ENCODE data around the gene HORMAD2. TPM values are rescaled to one million over a fixed set of nuclear protein-coding genes. Genes with fewer than 3 reads are reported as not detected.
"Not testable (repeated sequence)": the region's sequence is repeated elsewhere in the genome, so short reads cannot be mapped to it uniquely, and the experiment has no call there.

HORMAD2 gene
- total RNA-seq, 4 donors from 2014 or later: not detected

DNA sequence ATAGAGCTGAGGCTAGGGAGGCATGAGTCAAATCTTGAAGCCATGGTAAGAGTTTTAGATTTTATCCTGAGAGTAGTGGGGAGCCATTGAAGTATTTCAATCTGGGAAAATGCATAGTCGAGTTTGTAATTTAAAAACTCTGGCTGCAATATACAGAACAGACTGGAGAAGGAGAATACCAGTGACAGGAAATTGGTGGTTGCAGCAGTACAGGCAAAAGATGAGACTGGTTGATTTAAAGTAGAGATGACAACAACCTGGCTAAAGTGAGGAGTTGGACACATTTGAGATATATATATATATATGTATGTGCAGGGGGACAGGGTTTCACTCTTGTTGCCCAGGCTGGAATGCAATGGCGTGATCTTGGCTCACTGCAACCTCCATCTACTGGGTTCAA, 6.2 kb downstream of the HORMAD2 start:
- H3K27me3 ChIP-seq: peaks cover 24% of the 10 kb centered on the region
- no peak overlapping the region for H3K4me3 ChIP-seq
- H3K4me1 ChIP-seq: peaks cover 0 to 11% (median 0%) of the 10 kb centered on the region in 3 donors
- no peak for TF ChIP-seq POLR2A (IDR thresholded peaks at IDR 0.05)
- WGBS, 2 donors (ENCODE audit: low coverage in 1 of 2): 70 to 85% methylated on average over 2 of the region's 2 CpGs
- H3K9me3 ChIP-seq: no peaks in the 10 kb centered on the region
- H3K36me3 ChIP-seq: no peaks in the 10 kb centered on the region
- H3K27ac ChIP-seq: no peak overlapping the region
- no peak for ATAC-seq

DNA sequence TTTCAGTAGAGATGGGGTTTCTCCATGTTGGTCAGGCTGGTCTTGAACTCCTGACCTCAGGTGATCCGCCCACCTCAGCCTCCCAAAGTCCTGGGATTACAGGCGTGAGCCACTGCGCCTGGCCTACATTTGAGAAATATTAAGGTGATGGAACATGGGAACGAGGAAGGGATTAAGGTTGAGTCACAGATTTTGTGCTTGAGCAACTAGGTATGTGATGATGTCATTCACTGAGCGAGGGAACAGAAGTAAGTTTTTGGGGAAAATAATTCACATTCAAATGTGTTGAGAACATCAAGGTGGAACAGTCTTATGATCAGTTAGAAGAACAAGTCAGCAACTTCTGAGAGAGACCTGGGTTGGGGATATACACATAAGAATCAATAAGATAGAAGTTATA, 6.8 kb downstream of the HORMAD2 start:
- H3K36me3 ChIP-seq, H3K9me3 ChIP-seq, H3K27ac ChIP-seq, ATAC-seq, H3K4me3 ChIP-seq: not testable (repeated sequence)
- Histone ChIP-seq H3K27me3 (peaks cover 21% of the 10 kb centered on the region), H3K4me1 (peaks cover 0 to 11% (median 0%) of the 10 kb centered on the region in 3 donors)
- 76 to 84% methylated on average over 2 to 3 of the region's 5 CpGs for WGBS, 2 donors (ENCODE audit: low coverage in 1 of 2)

DNA sequence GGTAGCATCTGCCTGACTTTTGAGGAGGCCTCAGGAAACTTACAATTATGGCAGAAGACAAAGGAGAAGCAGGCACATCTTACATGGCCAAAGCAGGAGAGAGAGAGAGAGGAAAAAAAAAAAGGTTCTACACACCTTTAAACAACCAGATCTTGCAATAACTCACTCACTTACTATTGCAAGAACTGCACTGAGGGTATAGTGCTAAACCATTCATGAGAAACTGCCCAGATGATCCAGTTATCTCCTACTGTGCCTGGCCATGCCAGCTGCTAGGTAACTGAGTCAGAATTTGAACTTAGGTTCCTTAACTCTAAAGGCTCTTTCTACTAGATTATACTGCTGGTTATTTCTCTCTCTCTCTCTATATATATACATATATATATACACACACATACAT, 7.3 kb downstream of the HORMAD2 start:
- H3K4me1 ChIP-seq: peaks cover 0 to 11% (median 0%) of the 10 kb centered on the region in 3 donors
- no peak overlapping the region for H3K4me3 ChIP-seq
- peaks cover 24% of the 10 kb centered on the region for H3K27me3 ChIP-seq
- peaks cover 0 to 2% (median 0%) of the 10 kb centered on the region in 3 donors for H3K9me3 ChIP-seq
- H3K36me3 ChIP-seq: no peaks in the 10 kb centered on the region
- TF ChIP-seq POLR2AphosphoS5 (IDR thresholded peaks at IDR 0.05) (no peak), EP300 (IDR thresholded peaks at IDR 0.05) (no peak), POLR2A (IDR thresholded peaks at IDR 0.05) (no peak)
- TF ChIP-seq, protein P1, sequence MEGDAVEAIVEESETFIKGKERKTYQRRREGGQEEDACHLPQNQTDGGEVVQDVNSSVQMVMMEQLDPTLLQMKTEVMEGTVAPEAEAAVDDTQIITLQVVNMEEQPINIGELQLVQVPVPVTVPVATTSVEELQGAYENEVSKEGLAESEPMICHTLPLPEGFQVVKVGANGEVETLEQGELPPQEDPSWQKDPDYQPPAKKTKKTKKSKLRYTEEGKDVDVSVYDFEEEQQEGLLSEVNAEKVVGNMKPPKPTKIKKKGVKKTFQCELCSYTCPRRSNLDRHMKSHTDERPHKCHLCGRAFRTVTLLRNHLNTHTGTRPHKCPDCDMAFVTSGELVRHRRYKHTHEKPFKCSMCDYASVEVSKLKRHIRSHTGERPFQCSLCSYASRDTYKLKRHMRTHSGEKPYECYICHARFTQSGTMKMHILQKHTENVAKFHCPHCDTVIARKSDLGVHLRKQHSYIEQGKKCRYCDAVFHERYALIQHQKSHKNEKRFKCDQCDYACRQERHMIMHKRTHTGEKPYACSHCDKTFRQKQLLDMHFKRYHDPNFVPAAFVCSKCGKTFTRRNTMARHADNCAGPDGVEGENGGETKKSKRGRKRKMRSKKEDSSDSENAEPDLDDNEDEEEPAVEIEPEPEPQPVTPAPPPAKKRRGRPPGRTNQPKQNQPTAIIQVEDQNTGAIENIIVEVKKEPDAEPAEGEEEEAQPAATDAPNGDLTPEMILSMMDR (IDR thresholded peaks at IDR 0.05): no peak
- ATAC-seq: no peak
- H3K27ac ChIP-seq: no peak overlapping the region

DNA sequence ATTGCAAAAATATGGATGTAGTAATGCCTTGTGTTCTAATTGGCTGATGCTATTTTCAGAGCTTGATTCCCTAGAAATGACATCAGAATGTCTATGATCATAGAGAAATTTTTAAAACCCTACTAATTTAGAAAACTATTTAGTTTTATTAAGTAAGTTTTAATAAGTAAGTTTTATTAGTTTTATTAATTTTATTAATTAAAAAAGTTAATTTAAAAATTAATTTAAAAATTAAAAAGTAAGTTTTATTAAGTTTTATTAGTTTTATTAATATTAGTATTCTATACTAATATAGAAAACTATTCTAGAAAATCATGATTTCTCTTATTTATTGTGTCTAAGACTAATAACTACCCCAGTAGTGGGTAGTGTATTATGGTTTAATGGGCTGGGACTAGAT, 8.2 kb downstream of the HORMAD2 start:
- Histone ChIP-seq H3K4me3 (no peak overlapping the region), H3K9me3 (peaks cover 0 to 7% (median 0%) of the 10 kb centered on the region in 3 donors), H3K27ac (no peak overlapping the region), H3K27me3 (peaks cover 23% of the 10 kb centered on the region), H3K36me3 (no peaks in the 10 kb centered on the region), H3K4me1 (peaks cover 0 to 11% (median 0%) of the 10 kb centered on the region in 3 donors)
- no peak for ATAC-seq
- TF ChIP-seq, protein P1 (IDR thresholded peaks at IDR 0.05): no peak
- TF ChIP-seq EP300 (IDR thresholded peaks at IDR 0.05) (no peak), POLR2A (IDR thresholded peaks at IDR 0.05) (no peak), POLR2AphosphoS5 (IDR thresholded peaks at IDR 0.05) (no peak)

DNA sequence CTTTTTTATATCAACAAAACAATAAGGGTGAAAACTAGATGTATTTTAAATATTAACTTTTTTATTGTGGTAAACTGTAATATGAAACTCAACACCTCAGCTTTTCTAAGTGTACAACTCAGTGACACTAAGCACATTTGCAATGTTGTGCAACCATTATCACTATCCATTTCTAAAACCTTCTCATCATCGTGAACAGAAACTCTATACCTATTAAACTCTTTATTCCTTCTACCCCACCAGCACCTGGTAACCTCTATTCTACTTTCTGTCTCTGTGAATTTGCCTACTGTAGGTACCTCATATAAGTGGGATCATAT, 9.4 kb downstream of the HORMAD2 start:
- Histone ChIP-seq H3K4me1 (peaks cover 0 to 11% (median 0%) of the 10 kb centered on the region in 3 donors), H3K36me3 (no peaks in the 10 kb centered on the region), H3K4me3 (no peak overlapping the region), H3K9me3 (peaks cover 0 to 7% (median 0%) of the 10 kb centered on the region in 3 donors), H3K27me3 (peaks cover 13% of the 10 kb centered on the region), H3K27ac (peak overlapping the region in 1 of 4 donors; percentile 38)
- WGBS, 2 donors (ENCODE audit: low coverage in 1 of 2): 75 to 86% methylated on average over 1 of the region's 1 CpG
- no peak for TF ChIP-seq EP300 (IDR thresholded peaks at IDR 0.05)
- TF ChIP-seq, protein P1 (IDR thresholded peaks at IDR 0.05): no peak
- no peak for TF ChIP-seq POLR2A (IDR thresholded peaks at IDR 0.05)
- TF ChIP-seq POLR2AphosphoS5 (IDR thresholded peaks at IDR 0.05): no peak
- ATAC-seq: no peak

DNA sequence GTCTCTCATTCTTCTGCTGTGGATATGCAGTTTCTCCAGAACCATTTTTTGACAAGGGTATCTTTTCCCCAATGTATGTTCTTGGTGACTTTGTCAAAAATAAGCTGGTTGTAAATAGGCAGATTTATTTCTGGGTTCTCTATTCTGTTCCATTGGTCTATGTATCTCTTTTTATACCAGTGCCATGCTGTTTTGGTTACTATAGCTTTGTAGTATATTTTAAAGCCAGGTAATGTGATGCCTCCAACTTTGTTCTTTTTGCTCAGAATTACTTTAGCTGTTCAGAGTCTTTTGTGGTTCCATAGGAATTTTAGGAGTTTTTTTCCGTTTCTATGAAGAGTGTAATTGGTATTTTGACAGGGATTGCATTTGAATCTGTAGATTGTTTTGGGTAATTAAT, 12.4 kb downstream of the HORMAD2 start:
- no peak for ATAC-seq

More for the DNA sequence above, 12.4 kb downstream of the HORMAD2 start:
- H3K4me3 ChIP-seq: no peak overlapping the region
- no peaks in the 10 kb centered on the region for H3K36me3 ChIP-seq
- H3K9me3 ChIP-seq: peaks cover 0 to 7% (median 0%) of the 10 kb centered on the region in 3 donors
- 50 to 80% methylated on average over 1 of the region's 1 CpG for WGBS, 2 donors (ENCODE audit: low coverage in 1 of 2)
- H3K4me1 ChIP-seq: peaks cover 0 to 11% (median 0%) of the 10 kb centered on the region in 3 donors
- no peak overlapping the region for H3K27ac ChIP-seq
- TF ChIP-seq EP300 (IDR thresholded peaks at IDR 0.05) (no peak), POLR2A (IDR thresholded peaks at IDR 0.05) (no peak), POLR2AphosphoS5 (IDR thresholded peaks at IDR 0.05) (no peak)
- TF ChIP-seq, protein P1 (IDR thresholded peaks at IDR 0.05): no peak
- peaks cover 11% of the 10 kb centered on the region for H3K27me3 ChIP-seq
